ENCODE measurements around the gene NUDT16. TPM values are rescaled to one million over a fixed set of nuclear protein-coding genes. Genes with fewer than 3 reads are reported as not detected.

NUDT16 gene
- total and polyA plus RNA-seq, 2 experiments from 2014 or later = 27.8 to 33.5 TPM

DNA sequence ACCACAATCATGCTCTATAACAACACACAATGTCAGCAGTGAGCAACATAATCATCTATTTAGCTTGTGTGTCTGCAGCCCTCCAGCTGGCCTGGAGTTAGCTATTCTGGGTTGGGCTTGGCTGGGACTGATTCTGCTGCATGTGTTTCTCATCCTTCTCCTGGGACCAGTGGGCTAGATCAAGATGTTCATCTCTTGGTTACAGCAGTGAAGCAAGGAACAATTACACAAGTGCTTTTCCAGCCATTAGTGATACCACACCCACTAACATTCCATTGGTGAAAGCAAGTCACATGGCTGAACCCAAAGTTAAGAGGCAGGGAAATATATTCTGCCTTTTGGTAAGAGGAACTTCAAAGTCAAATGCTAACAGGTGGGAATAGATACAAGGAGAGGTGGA, 14.6 kb downstream of the NUDT16 start:
- no peaks in the 10 kb centered on the region for H4K20me1 ChIP-seq (ENCODE audit: insufficient read depth, poor library complexity, severe bottlenecking)
- H3K27ac ChIP-seq = no peak overlapping the region
- H3K4me1 ChIP-seq (ENCODE audit: insufficient read depth) = no peaks in the 10 kb centered on the region
- no peak overlapping the region for H3K4me2 ChIP-seq
- no peak for TF ChIP-seq EZH2phosphoT487 (IDR thresholded peaks at IDR 0.05; ENCODE audit: low read depth, severe bottlenecking, unreplicated experiment)
- TF ChIP-seq, protein P1, sequence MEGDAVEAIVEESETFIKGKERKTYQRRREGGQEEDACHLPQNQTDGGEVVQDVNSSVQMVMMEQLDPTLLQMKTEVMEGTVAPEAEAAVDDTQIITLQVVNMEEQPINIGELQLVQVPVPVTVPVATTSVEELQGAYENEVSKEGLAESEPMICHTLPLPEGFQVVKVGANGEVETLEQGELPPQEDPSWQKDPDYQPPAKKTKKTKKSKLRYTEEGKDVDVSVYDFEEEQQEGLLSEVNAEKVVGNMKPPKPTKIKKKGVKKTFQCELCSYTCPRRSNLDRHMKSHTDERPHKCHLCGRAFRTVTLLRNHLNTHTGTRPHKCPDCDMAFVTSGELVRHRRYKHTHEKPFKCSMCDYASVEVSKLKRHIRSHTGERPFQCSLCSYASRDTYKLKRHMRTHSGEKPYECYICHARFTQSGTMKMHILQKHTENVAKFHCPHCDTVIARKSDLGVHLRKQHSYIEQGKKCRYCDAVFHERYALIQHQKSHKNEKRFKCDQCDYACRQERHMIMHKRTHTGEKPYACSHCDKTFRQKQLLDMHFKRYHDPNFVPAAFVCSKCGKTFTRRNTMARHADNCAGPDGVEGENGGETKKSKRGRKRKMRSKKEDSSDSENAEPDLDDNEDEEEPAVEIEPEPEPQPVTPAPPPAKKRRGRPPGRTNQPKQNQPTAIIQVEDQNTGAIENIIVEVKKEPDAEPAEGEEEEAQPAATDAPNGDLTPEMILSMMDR (IDR thresholded peaks at IDR 0.05; ENCODE audit: poor library complexity) = no peak
- no peak for TF ChIP-seq EZH2 (IDR thresholded peaks at IDR 0.05; ENCODE audit: borderline replicate concordance)
- no peak overlapping the region for H3K4me3 ChIP-seq
- H3K9me2 ChIP-seq (replicated peaks; ENCODE audit: insufficient read depth) = no peaks in the 10 kb centered on the region
- no peaks in the 10 kb centered on the region for H3K27me3 ChIP-seq
- no peaks in the 10 kb centered on the region for H3K36me3 ChIP-seq (replicated peaks; ENCODE audit: insufficient read depth, low read depth)
- no peak for DNase-seq (ENCODE audit: low spot score)
- H2AFZ ChIP-seq = no peak overlapping the region
- H3K9me3 ChIP-seq (ENCODE audit: low read depth) = no peaks in the 10 kb centered on the region
- H3K79me2 ChIP-seq = no peaks in the 10 kb centered on the region

DNA sequence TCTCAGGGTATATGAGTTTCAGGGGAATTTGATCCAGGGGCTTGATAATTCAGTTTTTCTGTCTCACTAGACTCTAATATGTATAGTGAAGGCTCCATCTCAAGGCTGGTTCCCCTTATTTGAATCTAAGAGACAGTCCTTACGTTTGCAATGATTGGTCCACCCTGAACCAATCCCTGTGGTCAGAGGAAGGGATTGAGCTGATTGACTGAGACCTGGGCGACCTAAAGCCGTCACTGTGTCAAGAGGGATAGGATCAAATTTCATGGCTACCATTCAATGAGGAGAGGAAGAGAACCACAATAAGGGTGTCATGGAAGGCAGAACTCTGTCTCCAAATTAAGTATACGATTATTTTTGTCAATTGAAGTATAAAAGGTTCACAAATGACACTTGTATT, 16.3 kb downstream of the NUDT16 start:
- no peaks in the 10 kb centered on the region for H3K9me2 ChIP-seq (replicated peaks; ENCODE audit: insufficient read depth)
- H3K27me3 ChIP-seq = no peaks in the 10 kb centered on the region
- no peaks in the 10 kb centered on the region for H3K79me2 ChIP-seq
- H3K4me3 ChIP-seq = no peak overlapping the region
- H3K9me3 ChIP-seq (ENCODE audit: low read depth) = no peaks in the 10 kb centered on the region
- H3K4me2 ChIP-seq = no peak overlapping the region
- TF ChIP-seq EZH2phosphoT487 (IDR thresholded peaks at IDR 0.05; ENCODE audit: low read depth, severe bottlenecking, unreplicated experiment) = no peak
- TF ChIP-seq EZH2 (IDR thresholded peaks at IDR 0.05; ENCODE audit: borderline replicate concordance) = no peak
- H3K36me3 ChIP-seq (replicated peaks; ENCODE audit: insufficient read depth, low read depth) = no peaks in the 10 kb centered on the region
- no peaks in the 10 kb centered on the region for H4K20me1 ChIP-seq (ENCODE audit: insufficient read depth, poor library complexity, severe bottlenecking)
- H2AFZ ChIP-seq = no peak overlapping the region
- H3K27ac ChIP-seq = no peak overlapping the region
- 84% methylated on average over 4 of the region's 4 CpGs for WGBS (ENCODE audit: low lambda C conversion rate, missing lambda C conversion rate)
- no peaks in the 10 kb centered on the region for H3K4me1 ChIP-seq (ENCODE audit: insufficient read depth)
- DNase-seq (ENCODE audit: low spot score) = no peak

GRCh38 chr3:131401978-131402377, 20.4 kb downstream of the NUDT16 start:
- no peaks in the 10 kb centered on the region for H4K20me1 ChIP-seq (ENCODE audit: insufficient read depth, poor library complexity, severe bottlenecking)
- H2AFZ ChIP-seq = no peak overlapping the region
- H3K4me1 ChIP-seq (ENCODE audit: insufficient read depth) = no peaks in the 10 kb centered on the region
- H3K27me3 ChIP-seq = no peaks in the 10 kb centered on the region
- TF ChIP-seq, protein P1 (IDR thresholded peaks at IDR 0.05; ENCODE audit: poor library complexity) = no peak
- no peak for TF ChIP-seq EZH2phosphoT487 (IDR thresholded peaks at IDR 0.05; ENCODE audit: low read depth, severe bottlenecking, unreplicated experiment)
- TF ChIP-seq EZH2 (IDR thresholded peaks at IDR 0.05; ENCODE audit: borderline replicate concordance) = no peak
- no peak overlapping the region for H3K4me3 ChIP-seq
- H3K79me2 ChIP-seq = no peaks in the 10 kb centered on the region
- 75% methylated on average over 3 of the region's 3 CpGs for WGBS (ENCODE audit: low lambda C conversion rate, missing lambda C conversion rate)
- no peaks in the 10 kb centered on the region for H3K9me2 ChIP-seq (replicated peaks; ENCODE audit: insufficient read depth)
- no peaks in the 10 kb centered on the region for H3K9me3 ChIP-seq (ENCODE audit: low read depth)
- DNase-seq (ENCODE audit: low spot score) = no peak
- H3K36me3 ChIP-seq (replicated peaks; ENCODE audit: insufficient read depth, low read depth) = no peaks in the 10 kb centered on the region
- H3K4me2 ChIP-seq = no peak overlapping the region
- H3K27ac ChIP-seq = no peak overlapping the region

- 81% methylated on average over 6 of the region's 6 CpGs for WGBS (ENCODE audit: low lambda C conversion rate, missing lambda C conversion rate)
- DNase-seq (ENCODE audit: low spot score) = no peak
These were observed 20.9 kb downstream of the NUDT16 start for GRCh38 chr3:131402391-131403039.

More at GRCh38 chr3:131402391-131403039, 20.9 kb downstream of the NUDT16 start:
- no peaks in the 10 kb centered on the region for H3K36me3 ChIP-seq (replicated peaks; ENCODE audit: insufficient read depth, low read depth)
- no peak overlapping the region for H3K4me3 ChIP-seq
- no peak overlapping the region for H3K4me2 ChIP-seq
- H2AFZ ChIP-seq = no peak overlapping the region
- no peaks in the 10 kb centered on the region for H3K27me3 ChIP-seq
- no peaks in the 10 kb centered on the region for H4K20me1 ChIP-seq (ENCODE audit: insufficient read depth, poor library complexity, severe bottlenecking)
- H3K27ac ChIP-seq = no peak overlapping the region
- H3K79me2 ChIP-seq = no peaks in the 10 kb centered on the region
- no peaks in the 10 kb centered on the region for H3K9me2 ChIP-seq (replicated peaks; ENCODE audit: insufficient read depth)
- TF ChIP-seq, protein P1 (IDR thresholded peaks at IDR 0.05; ENCODE audit: poor library complexity) = no peak
- TF ChIP-seq EZH2 (IDR thresholded peaks at IDR 0.05; ENCODE audit: borderline replicate concordance) (no peak), EZH2phosphoT487 (IDR thresholded peaks at IDR 0.05; ENCODE audit: low read depth, severe bottlenecking, unreplicated experiment) (no peak)
- H3K9me3 ChIP-seq (ENCODE audit: low read depth) = no peaks in the 10 kb centered on the region
- no peaks in the 10 kb centered on the region for H3K4me1 ChIP-seq (ENCODE audit: insufficient read depth)

All from hepatocyte (in vitro differentiated cells).